GM19452 (cell line): ENCODE data around the gene SPAG17.
A peak's percentile ranks its signal among the peaks of the same experiment; 100 is the strongest.
"Not testable (repeated sequence)": the region's sequence is repeated elsewhere in the genome, so short reads cannot be mapped to it uniquely, and the experiment has no call there.

Experiments
- ATAC-seq: cut with Tn5 transposase; IDR thresholded peaks from one replicate; pipeline ENCODE4 v1.9.1; 2021; ENCODE audit not compliant: unreplicated experiment

Gene SPAG17

GRCh38 chr1:117985973-117986372 lies 199.1 kb downstream of the SPAG17 start:
- ATAC-seq: no peak

- ATAC-seq: no peak
Observed at GRCh38 chr1:117985239-117985638, 199.8 kb downstream of the SPAG17 start.

GRCh38 chr1:117981455-117982192 lies 203.4 kb downstream of the SPAG17 start:
- ATAC-seq: no peak

- ATAC-seq: no peak
Observed at GRCh38 chr1:117976381-117976780, 208.6 kb downstream of the SPAG17 start.

GRCh38 chr1:117971777-117972176 lies 213.3 kb downstream of the SPAG17 start:
- no peak for ATAC-seq

- no peak for ATAC-seq
Observed at GRCh38 chr1:117970252-117970651, 214.8 kb downstream of the SPAG17 start.

GRCh38 chr1:117967881-117968280 lies 217.1 kb downstream of the SPAG17 start:
- ATAC-seq: no peak

GRCh38 chr1:117967477-117967876 lies 217.6 kb downstream of the SPAG17 start:
- no peak for ATAC-seq

- ATAC-seq: no peak
Observed at GRCh38 chr1:117964290-117965038, 220.6 kb downstream of the SPAG17 start.

GRCh38 chr1:117959364-117959763 lies 225.7 kb downstream of the SPAG17 start:
- no peak for ATAC-seq

- ATAC-seq: no peak
Observed at GRCh38 chr1:117952386-117952785, 232.6 kb downstream of the SPAG17 start.

- ATAC-seq: no peak
Observed at GRCh38 chr1:117942293-117942692, 242.7 kb downstream of the SPAG17 start.

GRCh38 chr1:117933769-117934168 lies 251.3 kb downstream of the SPAG17 start:
- no peak for ATAC-seq

GRCh38 chr1:117932576-117932975 lies 252.5 kb downstream of the SPAG17 start:
- ATAC-seq: no peak

- no peak for ATAC-seq
Observed at GRCh38 chr1:117930484-117930883, 254.5 kb downstream of the SPAG17 start.

GRCh38 chr1:117930173-117930447 lies 254.9 kb downstream of the SPAG17 start:
- ATAC-seq: peak; percentile 0

GRCh38 chr1:117929343-117930172 lies 255.5 kb downstream of the SPAG17 start, which contains the start of the genes GDAP2 and WDR3:
TSS of gene GDAP2 (minus strand) at chr1:117929621. CDS start at chr1:117920357, 9,264 bp downstream.
TSS of gene WDR3 (plus strand) at chr1:117929739. CDS start at chr1:117933320, 3,581 bp downstream.
- ATAC-seq: peak; percentile 89

GRCh38 chr1:117928881-117929342 lies 256.1 kb downstream of the SPAG17 start:
- peak; percentile 35 for ATAC-seq

- ATAC-seq: no peak
Observed at GRCh38 chr1:117925981-117926380, 259.0 kb downstream of the SPAG17 start.

GRCh38 chr1:117922717-117923116 lies 262.3 kb downstream of the SPAG17 start:
- ATAC-seq: not testable (repeated sequence)

- no peak for ATAC-seq
Observed at GRCh38 chr1:117921991-117922390, 263.0 kb downstream of the SPAG17 start.
